MM.1S (cell line): ENCODE results near the gene KRTAP5-8.

Experiments
- DNase-seq: peaks from one replicate; pipeline ENCODE4 v3.0.0-alpha.2; 2015
- H2AFZ ChIP-seq: fragments of 300-600 bp; sonication (generic); 2 replicates; pipeline ENCODE4 v1.6.0; 2016; ENCODE audit warnings: antibody characterized with exemption, low read length
- H3F3A ChIP-seq: fragments of 300-600 bp; sonication (generic); 2 replicates; pipeline ENCODE4 v1.6.1; 2016; ENCODE audit warnings: mild to moderate bottlenecking, antibody characterized with exemption, low read length, moderate library complexity, mixed read lengths; ENCODE audit not compliant: insufficient read depth
- H3K27ac ChIP-seq: fragments of 300-600 bp; sonication (generic); 2 replicates; pipeline ENCODE4 v1.5.1; 2016; ENCODE audit warnings: mild to moderate bottlenecking, low read length
- H3K27me3 ChIP-seq: fragments of 300-600 bp; sonication (generic); replicated peaks from 2 replicates; pipeline ENCODE4 v1.6.0; 2016; ENCODE audit warnings: low read length; ENCODE audit not compliant: insufficient read depth
- H3K36me3 ChIP-seq: fragments of 300-600 bp; sonication (generic); replicated peaks from 2 replicates; pipeline ENCODE4 v1.6.1; 2016; ENCODE audit warnings: mild to moderate bottlenecking, low read length, mixed read lengths; ENCODE audit not compliant: insufficient read depth
- H3K4me1 ChIP-seq: fragments of 300-600 bp; sonication (generic); 2 replicates; pipeline ENCODE4 v1.6.1; 2016; ENCODE audit warnings: low read length, mixed read lengths
- H3K4me2 ChIP-seq: fragments of 300-600 bp; sonication (generic); 2 replicates; pipeline ENCODE4 v1.6.0; 2016; ENCODE audit warnings: low read depth, low read length
- H3K4me3 ChIP-seq: fragments of 300-600 bp; sonication (generic); 2 replicates; pipeline ENCODE4 v1.5.1; 2016; ENCODE audit warnings: low read length, mixed read lengths
- H3K79me2 ChIP-seq: fragments of 300-600 bp; sonication (generic); 2 replicates; pipeline ENCODE4 v1.6.1; 2016; ENCODE audit warnings: mixed run types, low read length, mixed read lengths
- H3K9ac ChIP-seq: fragments of 300-600 bp; sonication (generic); 2 replicates; pipeline ENCODE4 v1.6.1; 2016; ENCODE audit warnings: low read length, mixed read lengths
- H3K9me2 ChIP-seq: fragments of 300-600 bp; sonication (generic); replicated peaks from 2 replicates; pipeline ENCODE4 v1.6.1; 2016; ENCODE audit warnings: mild to moderate bottlenecking, low read length, mixed read lengths; ENCODE audit not compliant: insufficient read depth
- H3K9me3 ChIP-seq: fragments of 300-600 bp; sonication (generic); replicated peaks from 2 replicates; pipeline ENCODE4 v1.6.1; 2016; ENCODE audit warnings: mild to moderate bottlenecking, low read length, mixed read lengths; ENCODE audit not compliant: insufficient read depth
- H4K20me1 ChIP-seq: fragments of 300-600 bp; sonication (generic); 2 replicates; pipeline ENCODE4 v1.6.1; 2016; ENCODE audit warnings: mild to moderate bottlenecking, low read length, moderate library complexity, mixed read lengths; ENCODE audit not compliant: insufficient read depth
- CTCF ChIP-seq: fragments of 300-600 bp; sonication (generic); IDR thresholded peaks from 2 replicates; pipeline ENCODE4 v1.5.1; 2016; ENCODE audit warnings: antibody characterized with exemption, low read length, mixed read lengths
- EZH2 ChIP-seq: fragments of 300-600 bp; sonication (generic); optimal IDR thresholded peaks from 2 replicates; pipeline ENCODE3; 2017; ENCODE audit warnings: low read depth, mild to moderate bottlenecking, antibody characterized with exemption, low read length, mixed read lengths
- EZH2phosphoT487 ChIP-seq: fragments of 300-600 bp; sonication (generic); IDR thresholded peaks from 2 replicates; pipeline ENCODE4 v1.6.1; 2018; ENCODE audit warnings: antibody characterized with exemption, low read length

KRTAP5-8 gene

GRCh38 chr11:71557257-71557656 lies 19.4 kb downstream of the KRTAP5-8 start:
- Histone ChIP-seq H3K27ac (no peak overlapping the region), H3K4me3 (no peak overlapping the region), H3K27me3 (peaks cover 30% of the 10 kb centered on the region), H3K9me3 (no peaks in the 10 kb centered on the region), H3K79me2 (no peaks in the 10 kb centered on the region), H2AFZ (no peak overlapping the region), H4K20me1 (no peaks in the 10 kb centered on the region), H3K4me2 (no peak overlapping the region), H3K9me2 (no peaks in the 10 kb centered on the region), H3K9ac (no peak overlapping the region), H3K36me3 (no peaks in the 10 kb centered on the region), H3F3A (no peaks in the 10 kb centered on the region), H3K4me1 (no peaks in the 10 kb centered on the region)
- no peak for DNase-seq
- no peak for TF ChIP-seq EZH2
- TF ChIP-seq EZH2phosphoT487: no peak
- no peak for TF ChIP-seq CTCF

GRCh38 chr11:71558996-71559395 lies 21.2 kb downstream of the KRTAP5-8 start:
- no peaks in the 10 kb centered on the region for H3F3A ChIP-seq

GRCh38 chr11:71562120-71562519 lies 24.3 kb downstream of the KRTAP5-8 start:
- no peak overlapping the region for H3K4me2 ChIP-seq
- H3K27me3 ChIP-seq: peaks cover 52% of the 10 kb centered on the region
- H3K4me3 ChIP-seq: no peak overlapping the region
- no peaks in the 10 kb centered on the region for H3F3A ChIP-seq
- no peaks in the 10 kb centered on the region for H3K79me2 ChIP-seq
- no peaks in the 10 kb centered on the region for H3K9me2 ChIP-seq
- H3K9me3 ChIP-seq: no peaks in the 10 kb centered on the region
- no peaks in the 10 kb centered on the region for H3K36me3 ChIP-seq
- DNase-seq: no peak
- no peak overlapping the region for H3K9ac ChIP-seq
- H3K4me1 ChIP-seq: no peaks in the 10 kb centered on the region
- no peaks in the 10 kb centered on the region for H4K20me1 ChIP-seq
- TF ChIP-seq CTCF: no peak
- no peak for TF ChIP-seq EZH2
- TF ChIP-seq EZH2phosphoT487: no peak
- no peak overlapping the region for H3K27ac ChIP-seq
- no peak overlapping the region for H2AFZ ChIP-seq

More at GRCh38 chr11:71558996-71559395, 21.2 kb downstream of the KRTAP5-8 start:
- Histone ChIP-seq H2AFZ (no peak overlapping the region), H3K9me2 (no peaks in the 10 kb centered on the region), H3K36me3 (no peaks in the 10 kb centered on the region), H3K4me1 (no peaks in the 10 kb centered on the region), H3K4me2 (no peak overlapping the region), H3K9me3 (no peaks in the 10 kb centered on the region), H3K4me3 (no peak overlapping the region), H3K27ac (no peak overlapping the region), H3K9ac (no peak overlapping the region), H3K27me3 (peaks cover 46% of the 10 kb centered on the region), H3K79me2 (no peaks in the 10 kb centered on the region), H4K20me1 (no peaks in the 10 kb centered on the region)
- no peak for DNase-seq
- TF ChIP-seq EZH2phosphoT487: no peak
- TF ChIP-seq EZH2: no peak
- TF ChIP-seq CTCF: no peak
